Measurements from ENCODE around the gene FAF2. TPM values are rescaled to one million over a fixed set of nuclear protein-coding genes. Genes with fewer than 3 reads are reported as not detected.
A peak's percentile ranks its signal among the peaks of the same experiment; 100 is the strongest.

FAF2 gene
- total RNA-seq, 1 donor from 2014 or later = 39.4 TPM

GRCh38 chr5:176526462-176526861, 78.3 kb downstream of the FAF2 start:
- H3K27me3 Mint-ChIP-seq (ENCODE audit: low read depth) = no peaks in the 10 kb centered on the region

GRCh38 chr5:176527246-176528222, 79.3 kb downstream of the FAF2 start:
- Mint-ChIP-seq H3K27me3 (ENCODE audit: low read depth) (no peaks in the 10 kb centered on the region), H3K27ac (no peak overlapping the region), H3K4me1 (ENCODE audit: low read depth) (peaks cover 16% of the 10 kb centered on the region), H3K9me3 (no peaks in the 10 kb centered on the region), H3K4me3 (ENCODE audit: low read depth) (no peak overlapping the region), H3K36me3 (ENCODE audit: low read depth) (peaks cover 37% of the 10 kb centered on the region)
- DNase-seq (ENCODE audit: low spot score) = no peak
- intact Hi-C loops (cut with micrococcal nuclease) = no loop called here

More at GRCh38 chr5:176526462-176526861, 78.3 kb downstream of the FAF2 start:
- DNase-seq (ENCODE audit: low spot score) = no peak
- H3K9me3 Mint-ChIP-seq = no peaks in the 10 kb centered on the region
- H3K27ac Mint-ChIP-seq = no peak overlapping the region
- H3K4me1 Mint-ChIP-seq (ENCODE audit: low read depth) = peaks cover 14% of the 10 kb centered on the region
- peaks cover 34% of the 10 kb centered on the region for H3K36me3 Mint-ChIP-seq (ENCODE audit: low read depth)
- H3K4me3 Mint-ChIP-seq (ENCODE audit: low read depth) = no peak overlapping the region
- intact Hi-C loops (cut with micrococcal nuclease) = no loop called here

- no peak overlapping the region for H3K27ac Mint-ChIP-seq
- no peak for DNase-seq (ENCODE audit: low spot score)
- intact Hi-C loops (cut with micrococcal nuclease) = no loop called here
- H3K9me3 Mint-ChIP-seq = no peaks in the 10 kb centered on the region
- H3K36me3 Mint-ChIP-seq (ENCODE audit: low read depth) = peaks cover 39% of the 10 kb centered on the region
- no peaks in the 10 kb centered on the region for H3K27me3 Mint-ChIP-seq (ENCODE audit: low read depth)
- H3K4me3 Mint-ChIP-seq (ENCODE audit: low read depth) = no peak overlapping the region
- peaks cover 14% of the 10 kb centered on the region for H3K4me1 Mint-ChIP-seq (ENCODE audit: low read depth)
Observed at GRCh38 chr5:176528301-176528700, 80.1 kb downstream of the FAF2 start.

GRCh38 chr5:176528761-176529115, 80.6 kb downstream of the FAF2 start:
- H3K4me1 Mint-ChIP-seq (ENCODE audit: low read depth) = peaks cover 18% of the 10 kb centered on the region

GRCh38 chr5:176529116-176529740, 81.0 kb downstream of the FAF2 start:
- Mint-ChIP-seq H3K27me3 (ENCODE audit: low read depth) (no peaks in the 10 kb centered on the region), H3K9me3 (no peaks in the 10 kb centered on the region), H3K4me3 (ENCODE audit: low read depth) (peak overlapping the region; percentile 71), H3K27ac (peak overlapping the region; percentile 69), H3K4me1 (ENCODE audit: low read depth) (peaks cover 23% of the 10 kb centered on the region), H3K36me3 (ENCODE audit: low read depth) (peaks cover 47% of the 10 kb centered on the region)
- intact Hi-C loops (cut with micrococcal nuclease) = no loop called here
- DNase-seq (ENCODE audit: low spot score) = no peak

More at GRCh38 chr5:176528761-176529115, 80.6 kb downstream of the FAF2 start:
- DNase-seq (ENCODE audit: low spot score) = no peak
- Mint-ChIP-seq H3K27ac (no peak overlapping the region), H3K9me3 (no peaks in the 10 kb centered on the region), H3K27me3 (ENCODE audit: low read depth) (no peaks in the 10 kb centered on the region), H3K36me3 (ENCODE audit: low read depth) (peaks cover 43% of the 10 kb centered on the region), H3K4me3 (ENCODE audit: low read depth) (no peak overlapping the region)
- intact Hi-C loops (cut with micrococcal nuclease) = no loop called here

GRCh38 chr5:176529741-176530141, 81.6 kb downstream of the FAF2 start:
- no peaks in the 10 kb centered on the region for H3K9me3 Mint-ChIP-seq
- peak; percentile 48 for DNase-seq (ENCODE audit: low spot score)
- H3K4me1 Mint-ChIP-seq (ENCODE audit: low read depth) = peaks cover 28% of the 10 kb centered on the region
- peak overlapping the region; percentile 69 for H3K27ac Mint-ChIP-seq
- H3K36me3 Mint-ChIP-seq (ENCODE audit: low read depth) = peaks cover 49% of the 10 kb centered on the region
- intact Hi-C loops (cut with micrococcal nuclease) = no loop called here
- no peaks in the 10 kb centered on the region for H3K27me3 Mint-ChIP-seq (ENCODE audit: low read depth)
- H3K4me3 Mint-ChIP-seq (ENCODE audit: low read depth) = peak overlapping the region; percentile 71

- Mint-ChIP-seq H3K9me3 (no peaks in the 10 kb centered on the region), H3K36me3 (ENCODE audit: low read depth) (peaks cover 50% of the 10 kb centered on the region), H3K4me3 (ENCODE audit: low read depth) (peak overlapping the region; percentile 78), H3K27ac (no peak overlapping the region), H3K27me3 (ENCODE audit: low read depth) (no peaks in the 10 kb centered on the region), H3K4me1 (ENCODE audit: low read depth) (peaks cover 33% of the 10 kb centered on the region)
- no peak for DNase-seq (ENCODE audit: low spot score)
- intact Hi-C loops (cut with micrococcal nuclease) = no loop called here
Observed at GRCh38 chr5:176530393-176530982, 82.3 kb downstream of the FAF2 start.

GRCh38 chr5:176530983-176531901, 83.1 kb downstream of the FAF2 start:
- peak overlapping the region; percentile 86 for H3K27ac Mint-ChIP-seq
- peak overlapping the region; percentile 78 for H3K4me3 Mint-ChIP-seq (ENCODE audit: low read depth)
- no peaks in the 10 kb centered on the region for H3K27me3 Mint-ChIP-seq (ENCODE audit: low read depth)
- H3K9me3 Mint-ChIP-seq = no peaks in the 10 kb centered on the region
- intact Hi-C loops (cut with micrococcal nuclease) = no loop called here
- DNase-seq (ENCODE audit: low spot score) = no peak
- H3K4me1 Mint-ChIP-seq (ENCODE audit: low read depth) = peaks cover 35% of the 10 kb centered on the region
- peaks cover 49% of the 10 kb centered on the region for H3K36me3 Mint-ChIP-seq (ENCODE audit: low read depth)

- Mint-ChIP-seq H3K36me3 (ENCODE audit: low read depth) (peaks cover 46% of the 10 kb centered on the region), H3K4me1 (ENCODE audit: low read depth) (peaks cover 35% of the 10 kb centered on the region), H3K4me3 (ENCODE audit: low read depth) (no peak overlapping the region), H3K27ac (no peak overlapping the region), H3K9me3 (no peaks in the 10 kb centered on the region), H3K27me3 (ENCODE audit: low read depth) (no peaks in the 10 kb centered on the region)
- no peak for DNase-seq (ENCODE audit: low spot score)
- intact Hi-C loops (cut with micrococcal nuclease) = no loop called here
Observed at GRCh38 chr5:176531902-176532493, 83.8 kb downstream of the FAF2 start.

GRCh38 chr5:176532795-176533194, 84.6 kb downstream of the FAF2 start:
- H3K9me3 Mint-ChIP-seq = no peaks in the 10 kb centered on the region
- H3K27me3 Mint-ChIP-seq (ENCODE audit: low read depth) = no peaks in the 10 kb centered on the region
- no peak for DNase-seq (ENCODE audit: low spot score)
- H3K27ac Mint-ChIP-seq = no peak overlapping the region
- peaks cover 35% of the 10 kb centered on the region for H3K4me1 Mint-ChIP-seq (ENCODE audit: low read depth)
- no peak overlapping the region for H3K4me3 Mint-ChIP-seq (ENCODE audit: low read depth)
- H3K36me3 Mint-ChIP-seq (ENCODE audit: low read depth) = peaks cover 45% of the 10 kb centered on the region
- intact Hi-C loops (cut with micrococcal nuclease) = no loop called here

- Mint-ChIP-seq H3K27ac (peak overlapping the region; percentile 96), H3K9me3 (no peaks in the 10 kb centered on the region), H3K27me3 (ENCODE audit: low read depth) (no peaks in the 10 kb centered on the region), H3K36me3 (ENCODE audit: low read depth) (peaks cover 39% of the 10 kb centered on the region), H3K4me3 (ENCODE audit: low read depth) (peak overlapping the region; percentile 98), H3K4me1 (ENCODE audit: low read depth) (peaks cover 40% of the 10 kb centered on the region)
- intact Hi-C loops (cut with micrococcal nuclease) = no loop called here
- no peak for DNase-seq (ENCODE audit: low spot score)
Observed at GRCh38 chr5:176533390-176533789, 85.2 kb downstream of the FAF2 start.
